GM18867 (cell line): Measurements from ENCODE around the gene NKAIN2.
"Not testable (repeated sequence)": the region's sequence is repeated elsewhere in the genome, so short reads cannot be mapped to it uniquely, and the experiment has no call there.

Experiments
- ATAC-seq: cut with Tn5 transposase; IDR thresholded peaks from one replicate; pipeline ENCODE4 v1.9.1; 2021; ENCODE audit warnings: mild to moderate bottlenecking, moderate library complexity; ENCODE audit not compliant: unreplicated experiment

NKAIN2 gene

DNA sequence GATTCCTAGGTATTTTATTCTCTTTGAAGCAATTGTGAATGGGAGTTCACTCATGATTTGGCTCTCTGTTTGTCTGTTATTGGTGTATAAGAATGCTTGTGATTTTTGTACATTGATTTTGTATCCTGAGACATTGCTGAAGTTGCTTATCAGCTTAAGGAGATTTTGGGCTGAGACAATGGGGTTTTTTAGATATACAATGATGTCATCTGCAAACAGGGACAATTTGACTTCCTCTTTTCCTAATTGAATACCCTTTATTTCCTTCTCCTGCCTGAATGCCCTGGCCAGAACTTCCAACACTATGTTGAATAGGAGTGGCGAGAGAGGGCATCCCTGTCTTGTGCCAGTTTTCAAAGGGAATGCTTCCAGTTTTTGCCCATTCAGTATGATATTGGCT lies 363.6 kb downstream of the NKAIN2 start:
- not testable (repeated sequence) for ATAC-seq

DNA sequence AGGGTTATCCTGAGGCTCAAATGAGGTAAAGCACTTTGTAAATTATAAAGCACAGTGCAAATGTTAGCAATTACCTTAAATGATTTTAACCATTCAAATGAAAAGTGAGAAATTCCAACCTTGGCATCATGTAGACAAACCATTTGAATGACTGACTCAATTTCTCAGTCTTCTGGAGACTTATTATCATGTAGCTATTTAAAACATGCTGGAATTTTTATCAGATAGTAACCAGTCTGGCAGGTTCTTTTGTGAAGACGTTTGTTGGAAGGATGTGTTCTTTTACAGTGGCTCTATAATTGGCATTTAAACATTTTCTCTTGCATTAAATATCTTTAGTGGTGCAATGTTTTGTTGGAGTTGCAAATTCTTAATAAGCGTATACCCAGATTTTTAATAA lies 386.6 kb downstream of the NKAIN2 start:
- no peak for ATAC-seq

DNA sequence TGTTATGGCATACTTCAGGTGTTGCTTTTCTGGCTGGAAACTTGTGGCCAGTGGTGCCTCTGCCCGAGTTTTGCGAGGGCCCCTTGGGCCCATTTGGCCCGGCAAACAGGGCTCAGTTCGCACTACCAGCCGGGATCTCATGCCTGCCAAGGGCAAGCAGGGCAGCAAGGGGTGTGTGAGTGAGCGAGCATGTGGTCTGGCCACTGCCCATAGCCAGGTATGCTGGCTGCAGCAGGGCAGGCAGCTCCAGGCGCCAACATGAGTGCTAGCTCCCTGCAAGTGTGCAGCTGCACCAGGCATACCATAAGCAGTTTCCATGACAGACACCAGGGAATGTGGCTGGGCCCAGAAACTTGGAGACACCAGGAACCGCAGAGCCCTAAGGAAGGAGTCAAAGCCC lies 389.5 kb downstream of the NKAIN2 start:
- no peak for ATAC-seq

DNA sequence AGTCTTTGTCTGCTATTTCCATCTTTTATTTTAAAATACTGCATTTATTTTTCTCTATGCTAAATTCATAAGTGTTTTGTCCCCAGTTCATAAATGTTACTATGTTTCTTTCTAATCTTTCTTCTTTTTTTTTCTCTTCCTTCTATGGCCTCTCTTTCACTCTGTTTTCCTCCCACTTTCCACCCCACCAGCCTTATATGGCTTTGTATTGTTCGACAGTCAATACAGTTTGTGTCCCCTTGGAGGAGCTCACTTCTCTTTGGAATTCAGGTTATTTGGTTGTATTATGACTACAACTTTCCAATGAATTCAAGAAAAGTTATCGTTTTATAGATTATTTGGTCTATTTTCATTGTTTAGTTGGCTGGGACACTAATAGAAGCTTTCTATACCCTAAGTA lies 393.5 kb downstream of the NKAIN2 start:
- ATAC-seq: no peak

DNA sequence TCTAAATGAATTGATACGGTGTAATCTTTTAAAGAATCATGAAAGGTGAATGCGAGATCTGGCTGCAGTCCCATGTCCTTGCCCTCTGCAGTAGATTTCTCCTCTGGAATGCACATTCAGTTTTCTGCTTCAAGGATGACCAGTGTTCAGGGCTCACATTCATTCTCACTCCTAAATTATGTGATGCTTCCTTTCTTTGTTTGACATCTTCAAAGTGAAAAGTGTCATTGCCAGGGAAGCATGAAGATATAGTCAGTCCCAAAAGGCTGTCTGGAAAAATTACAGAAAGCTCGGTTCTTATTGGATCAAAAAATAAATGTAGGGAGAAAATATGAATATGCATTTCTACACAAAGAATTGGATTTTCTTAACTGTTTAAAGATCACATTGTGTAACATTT lies 395.6 kb downstream of the NKAIN2 start:
- no peak for ATAC-seq

DNA sequence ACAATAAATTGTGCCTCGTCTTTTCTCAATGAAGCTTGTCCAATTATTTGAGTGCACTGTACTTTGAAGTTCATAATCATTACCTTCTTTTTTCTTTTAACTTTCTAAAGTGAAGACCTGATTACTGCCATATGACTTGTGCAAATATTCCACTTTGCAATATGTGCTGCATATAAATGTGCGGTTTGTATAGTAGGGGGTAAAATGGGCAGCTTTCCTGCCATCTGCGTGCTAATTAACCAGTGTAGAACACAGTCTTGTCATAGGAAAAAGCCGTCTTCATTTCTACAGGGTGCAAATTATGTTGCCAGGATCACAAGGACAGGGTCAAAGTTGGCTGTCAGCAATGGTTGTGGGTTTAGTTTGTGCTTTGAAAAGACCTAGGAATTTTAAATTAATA lies 397.0 kb downstream of the NKAIN2 start:
- ATAC-seq: no peak

DNA sequence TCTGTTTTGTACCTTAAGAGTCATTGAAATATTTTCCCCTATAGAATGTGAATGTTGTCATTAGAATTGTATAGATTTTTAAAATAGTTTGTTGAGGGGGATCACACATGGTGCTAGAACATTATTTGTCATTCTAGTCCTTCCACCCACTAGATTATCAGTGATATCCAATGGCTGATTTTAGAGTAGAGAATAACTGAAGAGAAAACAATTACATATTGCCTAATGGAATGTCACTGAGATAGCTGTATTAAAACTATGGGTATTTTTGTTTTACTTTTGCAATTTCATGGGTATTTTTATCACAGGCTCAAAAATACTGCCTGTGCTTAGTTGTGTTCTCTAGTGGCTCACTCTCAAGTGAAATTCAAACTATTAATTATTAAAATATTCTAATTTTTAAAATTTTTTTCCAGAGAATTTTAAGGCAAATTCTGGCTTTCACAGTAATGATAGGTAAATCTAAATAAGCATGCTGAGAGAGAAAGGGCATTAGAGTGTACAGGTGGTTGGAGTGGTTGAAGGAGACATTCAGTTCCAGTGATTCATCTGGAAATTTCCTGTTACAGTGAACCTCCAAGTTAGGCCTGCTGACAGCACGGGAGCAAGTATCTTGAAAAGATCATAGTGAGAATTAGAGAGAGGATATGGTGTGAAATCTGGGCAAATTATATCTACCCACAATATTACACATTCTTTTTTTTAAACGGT lies 399.6 kb downstream of the NKAIN2 start:
- no peak for ATAC-seq

DNA sequence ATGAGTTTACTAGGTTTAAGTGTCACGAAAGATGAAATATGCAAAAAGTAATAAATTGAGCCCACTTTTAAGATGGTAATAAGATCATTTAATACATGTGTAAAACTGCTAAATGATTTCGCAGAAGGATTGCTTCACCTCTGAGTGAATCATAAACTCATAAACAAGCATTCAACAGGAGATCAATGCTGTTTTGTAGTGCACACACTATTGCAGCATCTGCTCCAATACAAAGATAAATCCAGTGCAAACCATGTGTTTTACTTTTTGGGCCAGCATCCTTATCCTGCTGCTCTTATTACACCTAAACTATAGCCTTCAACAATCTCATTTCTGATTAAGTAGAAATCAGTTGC lies 400.1 kb downstream of the NKAIN2 start:
- ATAC-seq: no peak

DNA sequence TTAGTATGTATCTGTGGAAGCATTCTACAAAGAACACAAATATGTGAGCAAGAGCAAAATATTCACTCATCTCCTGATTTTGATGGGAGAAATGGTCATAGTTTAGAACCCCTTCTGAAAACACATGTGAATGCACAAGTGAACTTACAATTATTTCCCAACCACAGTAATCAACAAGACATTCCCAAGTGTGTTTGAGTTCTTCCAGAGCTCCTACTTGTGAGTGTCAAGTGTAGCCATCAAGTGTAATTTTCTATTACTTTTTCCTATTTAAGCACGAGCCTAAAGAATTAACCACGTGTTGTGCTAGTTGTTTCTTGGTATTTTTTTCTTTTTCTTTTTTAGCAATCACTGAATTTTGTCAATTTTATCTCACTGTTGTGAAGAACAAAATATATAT lies 402.3 kb downstream of the NKAIN2 start:
- no peak for ATAC-seq

DNA sequence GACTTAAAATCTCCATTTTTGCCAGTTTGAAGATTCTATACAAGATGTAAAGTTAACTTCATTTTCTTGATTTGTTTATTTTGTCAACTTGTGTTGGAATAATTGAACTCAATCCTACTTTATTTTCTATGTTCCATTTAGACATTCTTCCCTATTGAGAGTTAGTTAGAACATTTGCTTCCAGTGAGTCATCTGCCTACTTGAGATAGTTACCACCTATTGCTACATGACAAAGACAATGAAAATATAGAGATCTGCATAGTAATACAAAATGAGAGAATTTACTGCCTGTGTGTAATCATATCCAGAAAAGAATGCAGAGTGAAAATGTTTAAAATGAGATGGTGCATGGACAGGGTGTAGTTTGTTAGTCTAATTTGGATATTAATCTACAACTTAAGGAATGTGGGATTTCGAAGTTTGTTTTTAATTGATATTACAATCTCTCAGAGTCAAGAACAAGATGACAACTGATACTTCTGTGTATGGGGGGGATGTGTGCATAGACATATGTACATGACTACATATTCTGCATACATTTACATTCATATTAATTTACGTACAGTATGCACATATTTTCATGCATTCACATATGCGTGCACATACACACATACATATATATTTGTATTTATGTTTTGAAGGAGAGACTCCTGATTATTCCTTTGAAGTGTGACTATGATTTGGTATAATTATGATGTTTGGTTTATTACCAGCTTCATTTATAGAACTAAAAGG lies 420.1 kb downstream of the NKAIN2 start:
- ATAC-seq: no peak

DNA sequence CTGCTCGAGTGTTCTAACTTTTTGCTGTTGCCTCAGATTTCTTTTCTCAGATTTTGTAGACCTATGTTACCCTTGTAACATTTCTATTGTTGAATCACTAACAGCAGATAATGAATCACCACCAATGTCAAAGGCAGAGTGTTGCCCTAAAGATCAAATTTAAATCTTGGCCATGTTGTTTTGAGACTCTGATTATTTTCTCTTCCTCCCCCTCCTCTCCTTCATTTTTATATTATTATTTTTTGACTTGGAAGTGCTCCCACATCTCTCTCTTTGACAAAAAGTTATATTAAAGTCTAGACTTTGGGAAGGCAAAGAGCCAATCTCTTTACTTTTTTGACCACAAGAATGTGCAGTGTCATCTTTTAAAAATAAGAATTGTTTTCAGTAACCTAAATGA lies 422.7 kb downstream of the NKAIN2 start:
- no peak for ATAC-seq

DNA sequence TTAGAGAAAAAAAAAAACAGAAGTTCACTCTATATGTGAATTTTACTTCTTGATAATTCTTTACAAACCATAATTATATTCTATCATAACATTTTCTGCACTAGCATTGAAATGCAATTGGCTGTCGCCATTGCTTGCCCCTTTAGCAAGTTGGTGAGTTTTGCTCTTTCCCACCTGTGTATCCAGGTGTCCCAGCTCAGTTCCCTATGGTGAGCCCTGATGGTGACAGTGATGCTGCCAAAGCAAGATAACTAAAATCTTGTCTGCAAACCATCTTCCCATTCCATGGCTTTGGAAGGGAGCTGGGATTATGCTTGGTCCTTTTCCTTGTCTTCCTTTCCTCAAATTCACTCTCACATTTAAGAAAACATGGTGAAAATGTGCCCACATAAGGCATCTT lies 429.6 kb downstream of the NKAIN2 start:
- ATAC-seq: no peak

DNA sequence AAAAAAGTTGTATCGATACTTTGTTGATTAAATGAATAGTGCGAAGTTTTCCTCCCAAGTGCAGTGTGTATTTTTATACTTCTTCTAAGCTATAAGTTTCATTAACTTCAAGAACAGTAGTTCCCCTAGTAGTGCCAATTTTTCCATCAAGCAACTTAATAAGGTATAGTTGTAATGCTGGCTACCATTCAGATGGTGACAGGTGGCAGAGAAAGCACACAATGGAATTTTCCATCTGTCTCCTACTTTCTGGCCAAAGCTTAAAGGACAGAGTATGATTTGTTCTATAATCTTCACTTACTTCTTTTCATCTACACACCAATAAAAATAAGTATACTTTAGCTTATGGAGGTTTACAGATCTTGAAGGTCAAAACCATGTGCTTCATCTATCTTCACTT lies 431.1 kb downstream of the NKAIN2 start:
- ATAC-seq: no peak

DNA sequence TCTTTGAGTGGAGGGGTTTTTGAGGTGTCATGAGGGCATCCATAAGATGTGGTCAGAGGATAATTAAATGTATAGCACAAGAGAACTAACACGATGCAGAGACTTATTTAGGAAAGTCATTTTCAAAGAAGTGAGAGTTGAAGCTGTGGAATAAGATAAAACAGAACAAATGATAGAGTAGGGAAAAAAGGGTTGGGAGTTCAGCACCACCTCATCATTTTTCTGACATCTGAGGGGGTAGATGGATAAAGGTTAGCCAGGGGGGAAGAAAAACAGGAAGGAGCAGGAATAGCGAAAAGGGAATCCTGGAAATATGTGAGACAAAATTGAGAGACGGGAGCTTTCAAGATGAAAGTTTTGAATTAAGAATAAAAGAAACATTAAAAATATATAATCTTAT lies 434.2 kb downstream of the NKAIN2 start:
- ATAC-seq: no peak

DNA sequence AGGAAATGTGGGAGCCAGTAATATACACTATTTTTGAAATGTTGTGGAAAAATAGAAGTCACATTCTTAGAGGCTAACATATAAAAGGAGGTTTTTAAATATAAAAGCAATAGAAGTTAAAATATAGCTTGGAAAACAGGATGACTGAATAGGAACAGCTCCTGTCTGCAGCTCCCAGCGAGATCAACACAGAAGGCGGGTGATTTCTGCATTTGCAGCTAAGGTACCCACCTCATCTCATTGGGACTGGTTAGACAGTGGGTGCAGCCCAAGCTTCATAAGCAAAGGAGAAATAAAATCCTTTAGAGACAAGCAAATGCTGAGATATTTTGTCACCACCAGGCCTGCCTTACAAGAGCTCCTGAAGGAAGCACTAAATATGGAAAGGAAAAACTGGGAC lies 434.7 kb downstream of the NKAIN2 start:
- ATAC-seq: not testable (repeated sequence)

DNA sequence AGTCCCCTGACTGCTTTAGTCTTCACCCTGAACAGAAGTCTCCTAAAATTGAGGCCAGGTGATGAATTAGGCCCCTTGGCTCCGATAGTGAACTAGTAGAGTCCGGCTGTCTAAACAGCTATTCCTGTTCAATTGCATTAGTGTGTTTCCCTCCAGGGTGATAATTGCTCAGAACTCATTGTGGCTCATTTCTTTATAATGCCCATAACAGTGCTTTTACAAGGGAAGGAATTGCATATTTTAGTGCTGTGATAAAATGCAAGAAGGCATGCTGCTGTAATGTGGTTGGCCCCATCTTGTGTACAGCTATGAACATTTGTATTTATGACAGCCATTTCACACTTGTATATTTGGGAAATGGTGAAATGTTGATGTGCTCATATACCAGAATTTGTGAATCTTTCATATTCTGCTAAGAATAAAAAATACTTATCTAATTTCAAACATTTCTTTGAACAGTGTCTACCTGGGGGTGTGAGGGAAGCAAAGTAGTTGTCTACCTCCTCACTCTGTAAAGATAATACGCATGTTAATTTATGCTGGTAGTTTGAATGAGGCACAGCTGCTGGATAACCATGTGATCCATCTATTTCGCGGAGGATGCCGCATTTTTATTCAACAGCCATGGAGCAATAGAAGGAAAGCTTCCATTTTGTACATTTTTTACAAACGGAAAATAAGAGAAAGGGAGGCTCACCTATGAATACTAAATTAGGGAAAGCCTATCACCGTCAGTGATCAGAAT lies 451.4 kb downstream of the NKAIN2 start:
- no peak for ATAC-seq

DNA sequence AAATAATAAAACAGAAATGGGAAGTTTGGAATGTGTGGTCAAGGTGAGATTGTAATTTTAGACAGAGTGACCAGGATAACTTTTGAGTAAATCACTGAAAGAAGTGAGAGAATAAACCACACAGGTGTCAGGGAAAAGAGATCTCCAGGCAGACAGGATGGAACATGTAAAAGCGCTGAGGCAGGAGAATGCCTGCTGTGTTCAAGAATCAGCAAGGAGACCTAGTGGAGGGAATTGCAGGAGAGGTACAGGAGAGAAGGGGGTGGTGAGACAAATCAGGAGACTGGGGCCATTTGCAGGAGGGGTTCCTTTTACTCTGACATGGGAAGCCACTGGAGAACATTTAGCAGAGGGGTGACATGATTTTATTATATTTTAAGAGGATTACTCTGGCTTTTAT lies 456.7 kb downstream of the NKAIN2 start:
- no peak for ATAC-seq

DNA sequence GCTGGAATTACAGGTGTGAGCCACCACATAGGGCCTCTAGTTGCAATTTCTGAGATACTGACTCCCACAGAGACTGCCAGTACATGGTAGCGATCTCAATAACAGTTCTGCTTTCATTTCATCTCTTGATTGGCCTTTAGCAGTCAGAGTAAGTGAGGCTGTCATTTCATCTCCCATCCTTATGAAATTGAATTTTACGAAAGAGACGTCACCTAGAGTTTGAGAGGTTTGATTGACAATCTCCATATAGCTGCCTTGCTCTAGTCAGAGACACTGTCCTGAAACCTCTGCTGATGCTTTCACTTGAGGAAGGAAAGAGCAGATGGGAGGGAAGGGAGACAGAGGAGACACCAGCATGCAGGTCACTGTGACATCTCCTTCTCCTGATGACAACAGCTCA lies 466.1 kb downstream of the NKAIN2 start:
- no peak for ATAC-seq

DNA sequence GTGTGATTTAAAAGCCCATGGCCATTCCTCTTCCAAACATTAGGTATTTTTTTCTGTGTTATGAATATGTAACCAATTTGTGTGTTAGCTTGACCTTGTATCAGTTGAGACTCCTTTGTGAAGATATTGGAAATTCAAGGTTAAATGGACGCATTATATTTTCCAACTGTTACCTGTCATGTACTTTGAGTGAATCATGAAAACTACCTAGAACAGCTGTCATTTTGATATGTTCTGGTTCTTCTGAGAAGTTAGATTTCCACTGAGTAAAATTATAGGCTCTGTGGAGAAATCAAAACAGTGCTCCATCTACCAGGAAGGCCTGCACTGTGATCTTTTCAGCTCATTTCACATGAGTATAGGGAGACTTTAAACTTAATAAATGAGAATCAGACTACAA lies 470.0 kb downstream of the NKAIN2 start:
- ATAC-seq: no peak

DNA sequence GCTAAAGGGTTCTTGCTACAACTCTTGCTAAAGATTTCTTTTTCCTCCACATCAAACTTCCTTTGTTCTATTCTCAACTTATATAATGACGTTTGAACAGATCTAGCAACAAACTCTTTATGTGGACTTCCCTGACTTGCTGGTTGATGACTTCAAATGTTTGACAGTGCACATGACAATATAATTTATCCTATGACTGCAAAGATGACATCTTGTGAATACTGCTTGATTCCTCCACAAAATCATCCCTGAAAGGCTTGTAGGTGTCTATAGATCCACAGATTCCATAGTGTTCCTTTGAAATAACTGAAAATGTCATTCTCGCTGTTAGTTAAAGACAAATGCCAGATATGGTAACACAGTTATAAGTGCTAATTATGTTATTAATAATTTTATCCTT lies 478.9 kb downstream of the NKAIN2 start:
- no peak for ATAC-seq

DNA sequence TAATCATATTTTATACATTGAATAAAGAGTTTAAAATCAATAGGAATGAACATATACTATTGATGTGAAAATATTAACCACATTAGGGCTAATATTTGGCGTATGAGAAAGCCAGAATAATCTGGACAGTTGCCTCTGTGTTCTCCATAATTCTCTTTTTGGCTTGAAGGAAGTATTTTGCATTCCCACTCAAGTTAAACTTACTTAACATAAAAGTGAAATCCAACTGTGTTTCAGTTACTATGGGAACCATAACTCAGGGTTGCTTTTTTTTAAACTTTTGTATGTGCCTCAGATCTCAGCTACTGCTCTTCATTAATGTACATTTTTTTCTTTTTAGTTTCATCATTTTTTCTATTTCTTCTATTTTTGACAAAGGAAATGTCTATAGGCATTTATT lies 479.8 kb downstream of the NKAIN2 start:
- ATAC-seq: no peak

DNA sequence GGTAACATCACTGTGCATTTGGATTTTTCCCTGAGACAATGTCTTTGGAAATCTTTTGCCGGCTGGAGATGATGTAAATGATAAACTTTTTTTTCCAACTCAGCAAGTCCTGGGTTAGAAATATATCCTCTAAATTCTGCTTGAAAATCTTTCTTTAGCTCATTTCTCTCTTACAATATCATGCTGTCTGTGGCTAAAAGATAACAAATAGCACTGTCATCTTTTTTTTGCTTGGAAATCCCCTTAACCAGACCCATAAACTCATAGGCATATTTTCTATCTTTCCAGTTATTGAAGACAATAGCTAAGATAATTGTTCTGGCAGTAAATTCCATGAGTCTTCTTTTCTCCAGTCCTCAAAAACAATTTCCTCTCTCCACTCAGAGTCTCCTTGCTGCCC lies 481.5 kb downstream of the NKAIN2 start:
- no peak for ATAC-seq
